Endothelial cell of umbilical vein (primary cell): Measurements from ENCODE around the gene C14orf180. TPM values are rescaled to one million over a fixed set of nuclear protein-coding genes. Genes with fewer than 3 reads are reported as not detected.

Source experiments
- BruUV-seq: library from RNA; stranded (reverse); fragments of 400-500 nt; replicated peaks from 2 replicates; lab custom pipeline; 2021; lab: Mats Ljungman, UMichigan
- CTCF ChIA-PET: fragments of 300-600, 350-600 bp; sonication (Branson Sonifier 250); formaldehyde crosslinking; loops from one replicate; lab custom pipeline; 2021; ENCODE audit warnings: antibody characterized with exemption, inconsistent platforms; lab: Charles Lee
- POLR2A ChIA-PET: fragments of 300-600, 350-600 bp; sonication (Branson Sonifier 250); formaldehyde crosslinking; loops from one replicate; lab custom pipeline; 2021; ENCODE audit warnings: antibody characterized with exemption, inconsistent platforms; lab: Charles Lee
- DNase-seq: peaks from one replicate; pipeline ENCODE4 v3.0.0-alpha.2; 2011; ENCODE audit warnings: low read depth, low spot score
- FAIRE-seq: peaks from 2 replicates; lab custom pipeline; 2011; peaks lifted over from hg19 to GRCh38; lab: Jason Lieb, UNC
- H2AFZ ChIP-seq: 2 replicates; pipeline ENCODE4 v1.6.0; 2012; ENCODE audit warnings: low read depth, low read length, control low read depth, inconsistent platforms
- H3K27ac ChIP-seq: 2 replicates; pipeline ENCODE4 v1.5.1; 2011; ENCODE audit warnings: low read depth, mild to moderate bottlenecking, control low read depth, low read length, moderate library complexity; ENCODE audit not compliant: insufficient read depth
- H3K27me3 ChIP-seq, 2 experiments: 2 replicates each; pipeline versions ENCODE4 v1.6.0 to v1.6.1; 2011; ENCODE audit warnings: low read length in 2 of 2, mixed read lengths in 1 of 2; ENCODE audit not compliant: control insufficient read depth in 2 of 2, insufficient read depth in 2 of 2
- H3K36me3 ChIP-seq, 2 experiments: 2 replicates in 1 of 2; 3 replicates in 1 of 2; pipeline ENCODE4 v1.5.1; 2011; ENCODE audit warnings: low read length in 2 of 2, mild to moderate bottlenecking in 1 of 2, moderate library complexity in 1 of 2; ENCODE audit not compliant: control insufficient read depth in 2 of 2, insufficient read depth in 2 of 2; ENCODE audit errors: extremely low read depth in 1 of 2
- H3K4me1 ChIP-seq: 3 replicates; pipeline ENCODE4 v1.5.1; 2011; ENCODE audit warnings: mild to moderate bottlenecking, low read length; ENCODE audit not compliant: control insufficient read depth, insufficient read depth; ENCODE audit errors: extremely low read depth
- H3K4me2 ChIP-seq: 2 replicates; pipeline ENCODE4 v1.6.1; 2011; ENCODE audit warnings: low read length, control low read depth, mixed read lengths; ENCODE audit not compliant: insufficient read depth
- H3K4me3 ChIP-seq, 3 experiments: fragments of 200-600 bp in 1 of 3; sonication (generic), shearing (Covaris generic) in 1 of 3; replicated peaks in 1 of 3; 2 replicates each; pipeline ENCODE4 v1.5.1; 2011 to 2016; ENCODE audit warnings: control low read depth in 3 of 3, low read length in 3 of 3, mild to moderate bottlenecking in 2 of 3, inconsistent platforms in 1 of 3, low read depth in 1 of 3, moderate library complexity in 1 of 3; ENCODE audit not compliant: insufficient read depth in 1 of 3
- H3K79me2 ChIP-seq: 2 replicates; pipeline ENCODE4 v1.6.0; 2012; ENCODE audit warnings: low read length, inconsistent platforms; ENCODE audit not compliant: control insufficient read depth, insufficient read depth
- H3K9ac ChIP-seq: replicated peaks from 2 replicates; pipeline ENCODE3; 2011; ENCODE audit warnings: low read length, control low read depth; ENCODE audit not compliant: insufficient read depth; ENCODE audit errors: extremely low read depth
- H3K9me1 ChIP-seq: replicated peaks from 3 replicates; pipeline ENCODE4 v1.6.0; 2011; ENCODE audit warnings: mild to moderate bottlenecking, low read length; ENCODE audit not compliant: control insufficient read depth, insufficient read depth; ENCODE audit errors: extremely low read depth
- H3K9me3 ChIP-seq: replicated peaks from 2 replicates; pipeline ENCODE4 v1.5.1; 2012; ENCODE audit warnings: low read length, inconsistent platforms; ENCODE audit not compliant: control insufficient read depth, insufficient read depth
- H4K20me1 ChIP-seq: replicated peaks from 2 replicates; pipeline ENCODE3; 2011; ENCODE audit warnings: mild to moderate bottlenecking, low read length; ENCODE audit not compliant: control insufficient read depth, insufficient read depth; ENCODE audit errors: extremely low read depth
- EZH2 ChIP-seq: IDR thresholded peaks from 2 replicates; pipeline ENCODE4 v1.6.1; 2012; ENCODE audit warnings: borderline replicate concordance, low read depth, mild to moderate bottlenecking, moderate library complexity, low read length, inconsistent platforms; ENCODE audit not compliant: severe bottlenecking
- FOS ChIP-seq: IDR thresholded peaks from 2 replicates; pipeline ENCODE4 v1.6.1; 2011; ENCODE audit warnings: mild to moderate bottlenecking, low read length, moderate library complexity, borderline replicate concordance; ENCODE audit not compliant: insufficient read depth
- GATA2 ChIP-seq: IDR thresholded peaks from 2 replicates; pipeline ENCODE4 v1.7.0; 2011; ENCODE audit warnings: low read depth, mild to moderate bottlenecking, moderate library complexity, mixed read lengths, low read length; ENCODE audit not compliant: insufficient read length, insufficient read depth
- JUN ChIP-seq: IDR thresholded peaks from 2 replicates; pipeline ENCODE4 v1.6.1; 2011; ENCODE audit warnings: borderline replicate concordance, low read depth; ENCODE audit not compliant: insufficient read length, insufficient read depth
- MAX ChIP-seq: IDR thresholded peaks from 2 replicates; pipeline ENCODE4 v1.6.1; 2011; ENCODE audit not compliant: insufficient read depth, insufficient read length
- MYC ChIP-seq: IDR thresholded peaks from one replicate; pipeline ENCODE4 v1.6.1; 2011; ENCODE audit warnings: mild to moderate bottlenecking, low read depth, low read length
- POLR2A ChIP-seq: IDR thresholded peaks from 2 replicates; pipeline ENCODE4 v1.6.1; 2012; ENCODE audit warnings: low read depth, mild to moderate bottlenecking, control low read depth, low read length
- POLR2AphosphoS5 ChIP-seq: IDR thresholded peaks from 2 replicates; pipeline ENCODE4 v1.6.1; 2012; ENCODE audit warnings: low read depth, mild to moderate bottlenecking, control low read depth, low read length, moderate library complexity; ENCODE audit not compliant: insufficient read depth
- dilution Hi-C: fragments of 300-500 bp; cut with MboI; formaldehyde crosslinking; loops from one replicate; pipeline ENCODE4 v1.15.0; 2019; ENCODE audit warnings: low sequenced_read_pairs; ENCODE audit not compliant: extremely low pct_ligation_motif_present
- intact Hi-C: fragments of 100-400 bp; cut with micrococcal nuclease; formaldehyde crosslinking; loops from one replicate; pipeline ENCODE4 v1.10.0; 2022
- polyA plus RNA-seq, 4 experiments: library from polyadenylated mRNA; depleted of rRNA in 3 of 4; stranded (reverse) in 3 of 4; unstranded in 1 of 4; fragments of >200 nt; gene quantifications; 2 replicates each; pipeline versions ENCODE4 v1.2.1 to v1.2.3, GENCODE V29; 2011 to 2012; ENCODE audit warnings: missing spikeins in 1 of 4
- total RNA-seq: library from RNA; stranded (reverse); gene quantifications from 2 replicates; pipeline ENCODE4 v1.2.3, GENCODE V29; 2021
- TF ChIP-seq, protein P1 (sequence below), 2 donors: IDR thresholded peaks; 1 replicate in 1 of 2; 2 replicates in 1 of 2; pipeline ENCODE4 v1.5.1; 2011; ENCODE audit warnings: low read length in 2 of 2, mild to moderate bottlenecking in 2 of 2, moderate library complexity in 2 of 2, control low read depth in 1 of 2, inconsistent platforms in 1 of 2, low read depth in 1 of 2; ENCODE audit not compliant: insufficient read depth in 1 of 2; ENCODE audit errors: extremely low read depth in 1 of 2

C14orf180 gene
- total and polyA plus RNA-seq, 2 donors (not counting 3 experiments of a cell fraction or from before 2014, with no cell fraction given) = not detected

GRCh38 chr14:104557086-104557485 is 22.5 kb upstream of the C14orf180 start:
- Histone ChIP-seq H3K4me1 (no peaks in the 10 kb centered on the region), H3K9me1 (no peaks in the 10 kb centered on the region), H3K4me2 (no peak overlapping the region), H3K27me3 (no peaks in the 10 kb centered on the region), H3K27ac (no peak overlapping the region), H3K4me3 (no peak overlapping the region), H2AFZ (no peak overlapping the region), H3K9ac (no peak overlapping the region), H3K36me3 (no peaks in the 10 kb centered on the region), H3K9me3 (no peaks in the 10 kb centered on the region), H3K79me2 (no peaks in the 10 kb centered on the region), H4K20me1 (no peaks in the 10 kb centered on the region)
- ChIA-PET POLR2A (no interaction called here), CTCF (interaction anchor here (1.5 kb wide), 1 partner anchor 419 kb away, joined by 4 read pairs; no protein-coding TSS in a partner anchor)
- FAIRE-seq (no peak), DNase-seq (no peak)
- dilution Hi-C loops = no loop called here
- intact Hi-C loops = no loop called here
- no TSS peak for BruUV-seq
- TF ChIP-seq FOS (no peak), POLR2A (no peak), EZH2 (no peak), MAX (no peak), POLR2AphosphoS5 (no peak), MYC (no peak), GATA2 (no peak), JUN (no peak)
- TF ChIP-seq, protein P1, sequence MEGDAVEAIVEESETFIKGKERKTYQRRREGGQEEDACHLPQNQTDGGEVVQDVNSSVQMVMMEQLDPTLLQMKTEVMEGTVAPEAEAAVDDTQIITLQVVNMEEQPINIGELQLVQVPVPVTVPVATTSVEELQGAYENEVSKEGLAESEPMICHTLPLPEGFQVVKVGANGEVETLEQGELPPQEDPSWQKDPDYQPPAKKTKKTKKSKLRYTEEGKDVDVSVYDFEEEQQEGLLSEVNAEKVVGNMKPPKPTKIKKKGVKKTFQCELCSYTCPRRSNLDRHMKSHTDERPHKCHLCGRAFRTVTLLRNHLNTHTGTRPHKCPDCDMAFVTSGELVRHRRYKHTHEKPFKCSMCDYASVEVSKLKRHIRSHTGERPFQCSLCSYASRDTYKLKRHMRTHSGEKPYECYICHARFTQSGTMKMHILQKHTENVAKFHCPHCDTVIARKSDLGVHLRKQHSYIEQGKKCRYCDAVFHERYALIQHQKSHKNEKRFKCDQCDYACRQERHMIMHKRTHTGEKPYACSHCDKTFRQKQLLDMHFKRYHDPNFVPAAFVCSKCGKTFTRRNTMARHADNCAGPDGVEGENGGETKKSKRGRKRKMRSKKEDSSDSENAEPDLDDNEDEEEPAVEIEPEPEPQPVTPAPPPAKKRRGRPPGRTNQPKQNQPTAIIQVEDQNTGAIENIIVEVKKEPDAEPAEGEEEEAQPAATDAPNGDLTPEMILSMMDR (IDR thresholded peaks at IDR 0.05; ENCODE audit: extremely low read depth in 1 of 2, insufficient read depth in 1 of 2, low read depth in 1 of 2, low read length in 2 of 2) = no peak
